GM19238 (cell line): ENCODE data around the gene HCFC1.
A peak's percentile ranks its signal among the peaks of the same experiment; 100 is the strongest.

Source experiments
- DNase-seq: peaks from one replicate; pipeline ENCODE4 v3.0.0; 2011; ENCODE audit warnings: low spot score; ENCODE audit not compliant: insufficient read length

The HCFC1 gene

DNA sequence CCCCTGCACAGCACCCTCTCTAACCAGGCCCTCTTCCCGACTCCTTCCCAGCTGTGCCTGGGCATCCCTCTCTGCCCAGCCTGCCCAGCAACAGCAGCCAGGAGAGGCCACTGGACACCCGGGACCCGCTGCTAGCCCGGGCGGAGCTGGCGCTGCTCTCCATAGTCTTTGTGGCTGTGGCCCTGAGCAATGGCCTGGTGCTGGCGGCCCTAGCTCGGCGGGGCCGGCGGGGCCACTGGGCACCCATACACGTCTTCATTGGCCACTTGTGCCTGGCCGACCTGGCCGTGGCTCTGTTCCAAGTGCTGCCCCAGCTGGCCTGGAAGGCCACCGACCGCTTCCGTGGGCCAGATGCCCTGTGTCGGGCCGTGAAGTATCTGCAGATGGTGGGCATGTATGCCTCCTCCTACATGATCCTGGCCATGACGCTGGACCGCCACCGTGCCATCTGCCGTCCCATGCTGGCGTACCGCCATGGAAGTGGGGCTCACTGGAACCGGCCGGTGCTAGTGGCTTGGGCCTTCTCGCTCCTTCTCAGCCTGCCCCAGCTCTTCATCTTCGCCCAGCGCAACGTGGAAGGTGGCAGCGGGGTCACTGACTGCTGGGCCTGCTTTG is 66.0 kb downstream of the HCFC1 start:
- DNase-seq = no peak

DNA sequence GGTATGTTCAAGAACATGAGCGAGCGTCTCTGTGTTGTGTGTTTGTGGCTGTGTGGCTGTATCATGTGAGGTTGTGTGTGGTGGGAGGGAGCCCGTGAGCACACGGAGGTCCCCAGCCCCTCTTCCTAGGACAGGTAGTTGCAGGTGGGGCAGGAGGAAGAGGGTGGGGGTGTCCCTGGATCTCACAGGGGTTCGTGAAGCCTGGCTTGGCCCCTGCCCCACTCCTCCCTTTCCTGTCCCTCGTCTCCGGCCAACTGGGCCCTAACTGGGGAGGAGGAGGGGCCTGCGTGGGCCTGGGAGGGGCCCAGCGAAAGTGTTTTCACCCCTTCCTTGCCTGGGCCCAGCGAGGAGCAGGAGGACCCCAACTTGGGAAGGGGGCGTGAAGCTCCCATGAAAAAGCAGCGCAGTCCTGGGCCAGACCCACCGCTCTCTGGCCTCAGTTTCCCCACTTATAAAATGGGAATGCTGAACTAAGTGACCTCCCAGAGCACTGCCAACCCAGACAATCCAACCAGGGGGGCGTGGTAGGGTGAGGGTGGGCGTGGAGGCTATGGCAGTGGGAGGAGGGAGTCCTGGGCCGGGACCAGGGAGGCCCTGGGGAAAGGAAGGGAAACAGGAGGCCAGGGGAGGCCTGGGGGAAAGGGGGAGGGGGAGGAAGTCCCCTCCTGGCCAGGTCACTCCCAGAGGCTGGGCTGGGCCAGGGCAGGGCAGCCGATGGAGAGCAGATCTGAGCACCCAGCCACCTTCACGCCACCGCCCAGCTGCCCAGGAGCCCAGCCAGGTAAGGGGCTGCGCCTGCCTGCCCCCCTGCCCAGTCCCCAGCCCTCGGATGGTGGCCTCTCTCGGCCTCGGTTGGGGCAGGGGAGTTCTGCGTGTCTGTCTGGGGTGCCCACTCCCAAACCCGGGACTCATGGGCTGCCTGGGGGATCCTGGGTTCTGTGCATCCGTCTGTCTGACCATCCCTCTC is 67.3 kb downstream of the HCFC1 start, which contains the start of gene AVPR2:
Gene AVPR2, plus strand, starts transcription at position 683 of the 967 bp plus-strand sequence. CDS start 473 bp downstream, outside the sequence.
- DNase-seq = no peak

DNA sequence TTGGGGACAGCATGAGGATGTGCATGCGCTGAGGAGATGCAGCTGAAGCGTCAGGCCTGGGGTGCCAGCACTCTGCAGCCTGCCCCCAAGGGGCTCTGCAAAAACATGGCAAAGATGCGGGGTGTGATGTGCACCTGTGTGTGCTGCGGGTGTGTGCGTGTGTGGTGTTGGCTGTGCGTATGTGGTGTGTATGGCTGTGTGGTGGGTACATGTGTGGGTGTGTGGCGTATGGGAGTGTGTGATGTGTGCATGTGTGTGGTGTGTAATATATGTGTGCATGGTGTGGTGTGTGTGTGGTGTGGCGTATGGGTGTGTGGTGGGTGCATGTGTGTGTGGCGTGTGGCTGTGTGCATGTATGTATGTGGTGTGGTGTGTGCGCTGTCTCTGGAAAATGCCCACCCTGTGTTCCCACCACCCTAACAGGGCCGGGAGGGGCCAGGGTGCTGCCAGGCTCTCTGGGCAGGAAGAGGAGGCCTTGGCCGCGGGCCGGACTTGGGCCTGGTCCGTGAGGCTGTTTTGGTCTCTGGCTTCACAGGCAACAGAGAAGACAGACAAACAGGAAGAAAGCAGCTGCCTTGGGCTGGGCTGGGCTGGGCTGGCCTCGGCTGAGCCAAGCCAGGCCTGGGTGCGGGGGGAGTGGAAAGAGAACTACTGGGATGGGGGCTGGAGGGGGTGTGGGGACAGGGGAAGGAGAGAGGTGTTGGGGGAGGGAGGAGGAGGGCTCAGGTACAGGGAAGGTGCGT is 68.2 kb downstream of the HCFC1 start:
- no peak for DNase-seq

DNA sequence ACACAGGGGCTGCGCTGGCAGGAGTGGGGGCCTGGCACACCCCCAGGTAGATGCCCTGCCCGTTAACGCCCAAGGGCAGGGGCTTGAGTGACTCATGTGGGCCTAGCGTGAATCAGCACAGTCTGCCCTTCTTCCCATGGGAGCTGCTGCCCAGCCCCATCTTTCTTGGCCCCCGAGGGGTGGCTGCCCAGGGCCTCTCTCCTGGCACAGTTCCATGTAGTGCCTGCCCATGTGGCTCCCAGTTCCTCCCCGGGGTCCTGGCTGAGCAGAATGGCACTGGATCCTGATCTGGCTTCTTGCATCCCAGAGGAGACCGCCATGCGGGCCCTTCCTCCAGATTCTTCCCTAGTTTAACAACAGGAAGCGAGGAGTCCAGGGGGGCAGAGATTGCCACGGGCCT is 69.2 kb downstream of the HCFC1 start:
- no peak for DNase-seq

DNA sequence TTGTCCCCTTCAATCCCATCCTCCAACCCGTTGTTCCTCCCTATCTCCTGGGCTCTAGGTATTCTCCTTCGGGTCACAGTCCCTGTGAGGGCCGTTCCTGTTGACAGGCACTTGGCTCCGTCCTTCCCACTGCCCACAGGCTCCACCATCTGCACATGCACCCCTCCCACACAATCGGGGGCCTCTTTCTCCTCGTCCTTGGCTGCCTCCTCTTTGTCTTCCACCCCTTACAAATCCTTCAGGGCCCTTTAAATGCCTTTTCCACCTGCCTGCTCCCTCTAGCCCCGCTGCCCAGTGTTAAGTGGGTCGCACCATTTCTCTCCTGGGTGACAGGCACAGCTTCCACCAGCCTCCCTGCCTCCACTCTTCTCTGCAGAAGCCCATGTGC is 69.9 kb downstream of the HCFC1 start:
- no peak for DNase-seq

DNA sequence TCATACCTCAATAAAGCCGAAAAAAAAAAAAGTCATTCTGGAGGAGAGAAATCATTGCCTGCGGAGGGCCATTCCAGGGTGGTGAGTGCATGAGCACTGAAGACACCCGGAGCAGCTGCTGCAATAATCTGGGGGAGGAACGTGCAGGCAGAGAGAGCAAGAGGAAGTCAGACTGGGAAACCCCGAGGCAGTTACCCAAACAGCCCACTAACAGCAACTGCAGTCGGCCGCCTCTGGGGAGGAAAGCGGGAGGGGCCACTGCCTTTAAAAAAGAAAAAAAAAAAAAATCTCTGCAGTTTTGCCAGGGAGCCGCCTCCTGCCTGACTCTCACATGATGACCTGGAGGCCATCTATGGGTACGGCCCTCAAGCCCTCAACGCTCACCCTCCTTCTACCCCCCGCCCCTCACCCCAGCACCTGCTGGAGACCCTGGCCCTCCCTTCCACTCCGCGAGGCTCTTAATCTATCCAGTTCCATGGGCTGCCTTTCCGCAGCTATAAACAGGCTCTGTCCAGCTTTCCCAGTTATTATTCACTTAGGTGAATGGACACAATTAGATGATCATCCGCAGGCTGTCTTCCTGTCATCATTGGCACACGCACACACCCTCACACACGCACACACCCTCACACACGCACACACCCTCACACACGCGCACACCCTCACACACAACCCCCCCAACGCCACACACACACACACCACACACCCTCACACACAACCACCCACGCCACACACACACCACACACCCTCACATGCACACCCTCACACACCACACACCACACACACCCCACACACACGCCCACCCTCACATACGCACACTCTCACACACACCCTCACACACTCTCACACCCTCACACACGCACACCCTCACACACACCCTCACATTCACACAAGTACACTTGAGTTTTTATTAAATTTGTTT is 70.5 kb downstream of the HCFC1 start:
- DNase-seq = peak; percentile 78

DNA sequence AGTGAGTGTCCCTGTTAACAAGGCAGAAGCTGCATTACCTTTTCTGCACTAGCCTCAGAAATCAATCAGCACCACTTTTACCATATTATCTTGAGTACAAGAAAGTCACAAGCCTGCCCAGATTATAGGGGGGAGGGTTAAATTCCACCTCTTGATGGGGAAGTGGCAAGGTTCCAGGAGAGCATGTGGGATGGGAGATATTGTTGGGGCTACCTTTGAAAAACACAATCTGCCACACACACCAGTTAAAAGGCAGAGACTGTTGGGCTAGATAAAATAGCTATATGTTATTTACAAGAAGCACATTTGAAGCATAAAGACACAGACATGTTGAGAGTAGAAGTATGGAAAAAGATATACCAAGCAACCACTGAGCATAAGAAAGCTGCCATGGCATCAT is 73.7 kb downstream of the HCFC1 start:
- DNase-seq = no peak
